DND-41 (cell line): ENCODE results near the gene CIDEC.

Experiments
- ATAC-seq: fragments of 200-7000 bp; cut with Tn5 transposase; 3 replicates; pipeline ENCODE4 v1.9.1; 2021; ENCODE audit warnings: low read depth; ENCODE audit not compliant: insufficient read depth
- DNase-seq: peaks from one replicate; pipeline ENCODE4 v3.0.0-alpha.2; 2020
- H2AFZ ChIP-seq: 2 replicates; pipeline ENCODE4 v1.6.0; 2012; ENCODE audit warnings: low read depth, low read length
- H3K27ac ChIP-seq: 2 replicates; pipeline ENCODE4 v1.5.1; 2012; ENCODE audit warnings: low read length, inconsistent platforms
- H3K27me3 ChIP-seq: fragments of 200-600 bp; sonication (generic); 2 replicates; pipeline ENCODE4 v1.6.0; 2012; ENCODE audit warnings: low read length, mild to moderate bottlenecking, inconsistent platforms; ENCODE audit not compliant: insufficient read depth, poor library complexity
- H3K36me3 ChIP-seq: 2 replicates; pipeline ENCODE4 v1.5.1; 2012; ENCODE audit warnings: low read length, inconsistent platforms; ENCODE audit not compliant: insufficient read depth
- H3K4me1 ChIP-seq: 2 replicates; pipeline ENCODE4 v1.5.1; 2012; ENCODE audit warnings: mild to moderate bottlenecking, low read length; ENCODE audit not compliant: insufficient read depth
- H3K4me2 ChIP-seq: 2 replicates; pipeline ENCODE4 v1.6.0; 2012; ENCODE audit warnings: mild to moderate bottlenecking, moderate library complexity, low read length, inconsistent platforms; ENCODE audit not compliant: insufficient read depth
- H3K4me3 ChIP-seq, 2 experiments: fragments of 200-600 bp in 1 of 2; shearing (Covaris generic) in 1 of 2; 2 replicates each; pipeline ENCODE4 v1.5.1; 2012 to 2016; ENCODE audit warnings: inconsistent platforms in 2 of 2, low read length in 2 of 2, mild to moderate bottlenecking in 2 of 2, low read depth in 1 of 2, moderate library complexity in 1 of 2
- H3K79me2 ChIP-seq: 2 replicates; pipeline ENCODE4 v1.6.0; 2012; ENCODE audit warnings: low read length, inconsistent platforms; ENCODE audit not compliant: insufficient read depth
- H3K9ac ChIP-seq: 2 replicates; pipeline ENCODE4 v1.6.0; 2012; ENCODE audit warnings: low read depth, mild to moderate bottlenecking, inconsistent platforms, low read length, moderate library complexity
- H3K9me3 ChIP-seq: 2 replicates; pipeline ENCODE4 v1.5.1; 2012; ENCODE audit warnings: low read length, moderate library complexity, mild to moderate bottlenecking, inconsistent platforms; ENCODE audit not compliant: insufficient read depth, severe bottlenecking
- H4K20me1 ChIP-seq: 2 replicates; pipeline ENCODE4 v1.6.0; 2012; ENCODE audit warnings: low read length; ENCODE audit not compliant: insufficient read depth
- CTCF ChIP-seq: IDR thresholded peaks from 2 replicates; pipeline ENCODE4 v1.5.1; 2012; ENCODE audit warnings: borderline replicate concordance, low read length, moderate library complexity, mild to moderate bottlenecking; ENCODE audit not compliant: poor library complexity, severe bottlenecking; ENCODE audit errors: extremely low read depth
- EZH2 ChIP-seq: IDR thresholded peaks from 3 replicates; pipeline ENCODE4 v1.6.1; 2012; ENCODE audit warnings: borderline replicate concordance, low read depth, mild to moderate bottlenecking, moderate library complexity, low read length, inconsistent platforms; ENCODE audit not compliant: severe bottlenecking

The CIDEC gene

GRCh38 chr3:9838856-9839255 is 41.2 kb downstream of the CIDEC start:
- ATAC-seq, result no peak
- H3K27me3 ChIP-seq, result no peaks in the 10 kb centered on the region
- H3K4me3 ChIP-seq, result no peak overlapping the region
- peaks cover 65% of the 10 kb centered on the region for H3K36me3 ChIP-seq
- H4K20me1 ChIP-seq, result peaks cover 3% of the 10 kb centered on the region; the same call in 1 of the 2 replicates
- H3K4me1 ChIP-seq, result peaks cover 15% of the 10 kb centered on the region
- H3K9me3 ChIP-seq, result no peaks in the 10 kb centered on the region
- TF ChIP-seq CTCF (no peak), EZH2 (no peak)
- H3K9ac ChIP-seq, result no peak overlapping the region
- no peak overlapping the region for H2AFZ ChIP-seq
- DNase-seq, result no peak
- no peak overlapping the region for H3K4me2 ChIP-seq
- H3K27ac ChIP-seq, result no peak overlapping the region
- H3K79me2 ChIP-seq, result peaks cover 11% of the 10 kb centered on the region

GRCh38 chr3:9837701-9838582 is 42.1 kb downstream of the CIDEC start:
- peaks cover 73% of the 10 kb centered on the region for H3K36me3 ChIP-seq
- no peak for TF ChIP-seq CTCF
- TF ChIP-seq EZH2, result no peak

GRCh38 chr3:9834520-9835380 is 45.3 kb downstream of the CIDEC start:
- H3K27me3 ChIP-seq, result no peaks in the 10 kb centered on the region
- TF ChIP-seq EZH2 (no peak), CTCF (no peak)
- peaks cover 5% of the 10 kb centered on the region; the same call in 1 of the 2 replicates for H4K20me1 ChIP-seq
- no peak overlapping the region for H3K4me2 ChIP-seq
- H3K79me2 ChIP-seq, result no peaks in the 10 kb centered on the region
- H3K4me3 ChIP-seq, result no peak overlapping the region
- no peak for ATAC-seq
- no peak overlapping the region for H3K27ac ChIP-seq
- H3K4me1 ChIP-seq, result no peaks in the 10 kb centered on the region
- no peak overlapping the region for H3K9ac ChIP-seq
- no peaks in the 10 kb centered on the region for H3K9me3 ChIP-seq
- H3K36me3 ChIP-seq, result peaks cover 67% of the 10 kb centered on the region
- no peak overlapping the region for H2AFZ ChIP-seq
- no peak for DNase-seq

More at GRCh38 chr3:9837701-9838582, 42.1 kb downstream of the CIDEC start:
- Histone ChIP-seq H4K20me1 (peaks cover 3% of the 10 kb centered on the region; the same call in 1 of the 2 replicates), H3K4me1 (peaks cover 11% of the 10 kb centered on the region), H3K27ac (0 out of 2 replicates have a peak overlapping the region, but pooled peaks have one; percentile 14), H3K9me3 (no peaks in the 10 kb centered on the region), H3K27me3 (no peaks in the 10 kb centered on the region), H3K4me3 (no peak overlapping the region), H3K4me2 (no peak overlapping the region), H2AFZ (no peak overlapping the region), H3K9ac (no peak overlapping the region), H3K79me2 (0 out of 2 replicates have a peak, but pooled peaks cover 2% of the 10 kb centered on the region)
- ATAC-seq, result no peak
- no peak for DNase-seq
